KOPT-K1 (cell line): ENCODE measurements around the gene CRYZL1.
"Not testable (repeated sequence)": the region's sequence is repeated elsewhere in the genome, so short reads cannot be mapped to it uniquely, and the experiment has no call there.

ENCODE experiments used
- H3K27ac ChIP-seq: fragments of 200-600 bp; sonication (generic); 2 replicates; pipeline ENCODE4 v1.5.1; 2016; ENCODE audit warnings: antibody characterized with exemption, mild to moderate bottlenecking, low read depth, low read length; ENCODE audit not compliant: poor library complexity, severe bottlenecking
- H3K36me3 ChIP-seq: fragments of 200-600 bp; sonication (generic); 2 replicates; pipeline ENCODE4 v1.5.1; 2017; ENCODE audit warnings: antibody characterized with exemption, mild to moderate bottlenecking, low read length, moderate library complexity; ENCODE audit not compliant: insufficient read depth
- H3K9me3 ChIP-seq: fragments of 200-600 bp; sonication (generic); 2 replicates; pipeline ENCODE4 v1.5.1; 2017; ENCODE audit warnings: antibody characterized with exemption, low read length, mild to moderate bottlenecking; ENCODE audit not compliant: insufficient read depth, poor library complexity, severe bottlenecking

CRYZL1 gene

DNA sequence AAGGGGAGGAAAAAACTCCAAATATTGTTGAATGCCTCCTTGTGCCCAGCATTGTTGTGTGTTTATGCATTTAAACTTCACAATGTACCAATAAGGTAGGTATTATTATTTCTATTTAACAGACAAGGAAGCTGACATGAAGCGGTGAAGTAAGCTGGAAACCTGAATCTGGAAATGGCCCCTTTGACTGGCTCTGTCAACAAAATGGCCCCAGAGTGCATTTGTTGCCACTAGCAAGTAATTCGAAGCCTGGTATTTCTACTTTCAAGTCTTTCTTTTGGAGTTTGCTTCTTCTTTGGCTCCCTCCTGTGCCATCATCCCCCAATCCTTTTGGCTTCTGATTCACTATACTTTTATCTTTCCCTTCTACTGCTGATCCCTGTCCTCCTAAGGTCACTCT lies 23.1 kb downstream of the CRYZL1 start:
- Histone ChIP-seq H3K27ac (no peak overlapping the region), H3K9me3 (no peaks in the 10 kb centered on the region), H3K36me3 (peaks cover 52% of the 10 kb centered on the region)

DNA sequence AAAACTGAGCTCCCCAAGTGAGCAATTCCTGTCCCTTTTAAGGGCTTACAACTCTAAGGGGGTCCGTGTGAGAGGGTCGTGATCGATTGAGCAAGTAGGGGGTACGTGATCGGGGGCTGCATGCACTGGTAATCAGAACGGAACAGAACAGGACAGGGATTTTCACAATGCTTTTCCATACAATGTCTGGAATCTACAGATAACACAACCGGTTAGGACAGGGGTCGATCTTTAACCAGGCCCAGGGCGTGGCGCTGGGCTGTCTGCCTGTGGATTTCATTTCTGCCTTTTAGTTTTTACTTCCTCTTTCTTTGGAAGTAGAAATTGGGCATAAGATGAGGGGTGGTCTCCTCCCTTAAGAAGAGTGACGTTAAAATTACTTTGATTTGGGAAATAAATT lies 24.0 kb downstream of the CRYZL1 start:
- not testable (repeated sequence) for H3K27ac ChIP-seq, H3K9me3 ChIP-seq
- H3K36me3 ChIP-seq, result peaks cover 53% of the 10 kb centered on the region

DNA sequence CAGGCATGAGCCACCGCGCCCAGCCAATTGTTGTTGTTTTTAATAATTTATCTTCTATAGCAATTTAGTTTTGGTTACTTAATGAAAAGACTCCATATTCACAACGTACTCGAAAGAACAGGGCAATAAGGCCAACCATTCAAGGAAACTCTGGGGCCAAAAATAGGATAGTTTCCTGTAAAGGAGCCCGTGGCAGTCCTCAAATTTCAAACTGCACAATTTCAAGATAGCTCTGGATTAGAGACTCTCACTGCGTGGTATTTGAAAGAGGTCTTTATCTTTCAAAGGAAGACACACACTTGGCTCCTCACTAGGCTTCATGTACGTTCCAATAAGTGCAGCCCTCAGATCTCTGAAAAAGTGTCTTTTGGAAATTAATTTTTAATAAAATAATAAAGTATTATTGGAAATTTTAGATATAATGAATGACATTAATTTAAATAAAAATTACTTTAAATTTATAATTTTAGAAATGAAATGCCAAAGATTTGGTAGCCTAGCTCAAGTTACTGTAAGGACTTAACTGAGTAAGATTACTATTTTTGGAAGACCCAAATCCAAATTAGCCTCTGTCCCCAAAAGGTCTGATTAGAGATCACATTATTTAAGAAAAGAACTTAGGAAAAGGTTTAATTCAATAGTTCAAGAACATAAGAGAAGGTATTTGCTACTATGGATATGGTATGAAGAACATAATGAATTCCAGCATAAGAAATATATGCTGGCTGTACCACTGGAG lies 30.4 kb downstream of the CRYZL1 start:
- H3K27ac ChIP-seq, result no peak overlapping the region
- H3K36me3 ChIP-seq, result peaks cover 63% of the 10 kb centered on the region
- no peaks in the 10 kb centered on the region for H3K9me3 ChIP-seq

DNA sequence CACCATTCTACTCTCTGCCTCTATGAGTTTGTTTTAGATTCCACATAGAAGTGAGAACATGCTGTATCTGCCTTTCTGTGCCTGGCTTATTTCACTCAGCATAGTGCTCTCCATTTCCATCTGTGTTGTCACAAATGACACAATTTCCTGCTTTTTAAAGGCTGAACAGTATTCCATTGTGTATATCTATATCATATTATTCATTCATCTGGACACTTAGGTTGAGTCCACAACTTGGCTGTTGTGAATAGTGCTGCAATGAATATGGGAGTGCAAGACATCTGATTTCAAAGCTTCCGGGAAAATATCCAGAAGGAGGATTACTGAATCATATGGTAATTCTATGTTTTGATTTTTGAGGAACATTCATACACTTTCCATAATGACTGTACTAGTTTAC lies 33.0 kb downstream of the CRYZL1 start:
- H3K9me3 ChIP-seq, result no peaks in the 10 kb centered on the region
- peaks cover 46% of the 10 kb centered on the region for H3K36me3 ChIP-seq
- H3K27ac ChIP-seq, result no peak overlapping the region

- H3K27ac ChIP-seq, result no peak overlapping the region
- H3K9me3 ChIP-seq, result no peaks in the 10 kb centered on the region
Observed at GRCh38 chr21:33598051-33598450, 43.5 kb downstream of the CRYZL1 start.

DNA sequence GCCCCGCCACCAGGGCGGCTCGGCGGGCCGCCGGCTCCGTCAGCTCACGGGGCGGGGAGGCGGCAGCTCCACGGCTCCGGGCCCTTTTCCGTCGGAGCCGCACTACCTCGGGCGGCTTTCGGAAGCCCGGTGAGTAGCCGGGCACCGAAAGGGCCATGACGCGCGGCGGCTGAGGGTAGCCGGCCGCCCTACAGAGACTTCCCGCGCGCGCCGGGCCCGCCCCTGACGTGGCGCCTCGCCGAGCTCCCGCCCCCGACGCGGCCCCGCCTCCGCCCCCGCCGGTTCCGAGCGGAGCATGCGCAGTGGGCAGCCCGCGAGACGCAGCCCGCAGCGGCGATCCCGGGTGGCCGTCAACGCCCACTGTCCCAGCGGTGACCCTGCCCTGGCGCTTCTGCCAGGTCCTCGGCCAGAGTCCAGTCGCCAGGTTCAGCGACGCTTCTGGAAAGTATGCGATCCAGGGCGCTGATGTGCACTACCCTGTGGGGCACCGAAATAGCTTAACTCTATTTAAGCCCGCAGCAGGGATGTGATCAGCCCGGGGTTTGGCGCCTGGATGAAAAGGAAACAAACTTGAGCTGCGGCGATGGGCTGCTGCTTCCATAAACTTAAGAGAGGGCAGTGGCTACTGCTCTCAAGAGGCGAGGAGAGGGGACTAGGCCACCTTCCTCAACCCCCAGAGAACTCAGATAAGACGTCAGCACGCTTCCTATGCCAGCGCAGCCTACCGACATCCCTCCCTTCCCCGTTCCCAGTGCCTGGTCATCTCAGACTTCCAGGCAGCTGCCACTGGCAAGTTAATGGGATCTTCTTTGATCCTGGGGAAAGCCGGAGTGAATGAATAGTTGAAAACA lies 52.8 kb downstream of the CRYZL1 start, which contains the start of gene DONSON:
TSS of gene DONSON (minus strand) at position 200 of the 851 bp plus-strand sequence. CDS start at position 157, 43 bp downstream.
- no peaks in the 10 kb centered on the region for H3K9me3 ChIP-seq
- H3K36me3 ChIP-seq, result peaks cover 32% of the 10 kb centered on the region
- H3K27ac ChIP-seq, result peak within 1 kb of the TSS; percentile 82

More at GRCh38 chr21:33598051-33598450, 43.5 kb downstream of the CRYZL1 start:
- H3K36me3 ChIP-seq, result peaks cover 83% of the 10 kb centered on the region

GRCh38 chr21:33587792-33588484 lies 53.6 kb downstream of the CRYZL1 start:
- Histone ChIP-seq H3K27ac (peak overlapping the region; percentile 82), H3K36me3 (peaks cover 39% of the 10 kb centered on the region), H3K9me3 (no peaks in the 10 kb centered on the region)

- Histone ChIP-seq H3K36me3 (peaks cover 49% of the 10 kb centered on the region), H3K27ac (no peak overlapping the region), H3K9me3 (no peaks in the 10 kb centered on the region)
Observed at GRCh38 chr21:33586927-33587326, 54.6 kb downstream of the CRYZL1 start.

DNA sequence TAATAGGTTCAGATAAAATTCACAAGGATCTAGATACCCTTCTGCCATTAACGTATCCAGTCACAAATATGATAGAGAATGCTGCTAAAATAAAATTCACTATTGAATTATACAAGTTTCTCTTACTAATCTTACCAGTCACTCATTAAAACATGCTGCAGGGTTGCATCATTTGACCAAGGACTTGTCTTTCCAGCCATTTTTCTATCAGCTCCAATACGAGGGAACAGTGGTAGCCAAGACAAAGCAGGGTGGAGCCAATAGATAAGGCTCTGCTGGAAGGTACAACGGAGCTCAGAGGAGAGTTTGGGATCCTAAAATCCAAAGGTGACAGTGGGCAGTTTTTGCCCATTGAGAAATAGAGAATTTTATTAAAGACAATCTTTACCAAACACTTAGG lies 57.1 kb downstream of the CRYZL1 start:
- peaks cover 74% of the 10 kb centered on the region for H3K36me3 ChIP-seq
- no peaks in the 10 kb centered on the region for H3K9me3 ChIP-seq
- H3K27ac ChIP-seq, result no peak overlapping the region

- Histone ChIP-seq H3K27ac (no peak overlapping the region), H3K9me3 (no peaks in the 10 kb centered on the region), H3K36me3 (peaks cover 98% of the 10 kb centered on the region)
Observed at GRCh38 chr21:33578959-33579542, 62.5 kb downstream of the CRYZL1 start.

DNA sequence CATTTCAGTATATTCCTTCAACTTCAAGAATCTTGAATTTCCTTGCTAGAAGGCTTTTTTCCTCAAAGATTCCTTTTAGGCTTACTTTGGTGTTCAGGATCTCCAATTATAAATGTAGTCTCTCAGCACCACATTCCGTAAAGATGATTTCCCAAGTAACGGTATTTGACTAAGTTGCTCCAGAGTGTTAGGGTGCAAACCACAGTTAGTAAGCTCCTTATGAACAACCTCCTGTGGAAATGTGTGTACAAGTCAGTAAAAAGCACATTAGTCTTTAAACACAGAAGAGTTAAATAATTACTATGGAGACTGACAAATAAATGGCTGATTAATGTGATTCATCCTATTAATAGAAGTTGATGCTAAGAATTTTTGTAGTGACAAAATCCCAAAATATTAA lies 63.3 kb downstream of the CRYZL1 start:
- peaks cover 100% of the 10 kb centered on the region for H3K36me3 ChIP-seq
- no peaks in the 10 kb centered on the region for H3K9me3 ChIP-seq
- no peak overlapping the region for H3K27ac ChIP-seq

GRCh38 chr21:33576741-33577141 lies 64.8 kb downstream of the CRYZL1 start:
- H3K27ac ChIP-seq, H3K9me3 ChIP-seq: not testable (repeated sequence)
- H3K36me3 ChIP-seq, result peaks cover 100% of the 10 kb centered on the region

DNA sequence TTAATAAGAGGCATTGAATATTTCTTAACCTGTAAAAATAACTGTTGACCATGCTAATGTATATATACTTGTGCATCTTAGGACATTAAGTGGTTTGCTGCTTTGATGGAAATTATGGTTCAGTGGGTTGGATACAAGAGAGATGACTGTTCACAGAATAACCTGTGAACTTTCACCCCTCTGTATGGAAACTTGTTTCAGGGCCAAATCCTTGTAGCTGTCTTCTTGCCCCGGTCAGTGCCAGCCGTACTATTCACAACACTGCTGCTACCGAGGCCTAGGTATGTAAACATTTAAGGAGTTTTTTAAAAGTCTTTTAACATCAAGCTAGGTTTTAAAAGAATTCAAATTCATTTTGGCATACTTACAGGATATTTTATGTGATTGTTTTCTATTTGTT lies 69.2 kb downstream of the CRYZL1 start:
- Histone ChIP-seq H3K9me3 (no peaks in the 10 kb centered on the region), H3K36me3 (peaks cover 100% of the 10 kb centered on the region), H3K27ac (no peak overlapping the region)

DNA sequence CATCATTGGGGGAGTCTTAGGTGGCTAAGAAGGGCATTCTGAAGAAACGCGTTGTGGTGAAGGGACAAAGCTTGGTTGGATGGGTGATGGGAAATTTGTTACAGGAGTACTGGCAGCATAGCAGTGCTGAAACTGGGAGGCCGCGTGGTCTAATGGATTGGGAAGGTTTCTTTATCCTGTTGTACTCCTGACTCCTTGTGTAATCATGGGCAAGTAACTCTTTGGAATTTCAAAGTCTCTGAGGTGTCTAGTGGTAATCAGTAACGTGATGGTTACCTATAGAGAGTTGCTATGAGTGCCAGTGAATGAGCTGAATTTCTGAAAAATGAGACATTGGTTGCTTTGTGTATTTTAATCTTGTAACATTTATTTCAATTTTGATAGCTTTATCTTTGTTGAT lies 71.5 kb downstream of the CRYZL1 start:
- Histone ChIP-seq H3K27ac (no peak overlapping the region), H3K36me3 (peaks cover 100% of the 10 kb centered on the region), H3K9me3 (no peaks in the 10 kb centered on the region)

DNA sequence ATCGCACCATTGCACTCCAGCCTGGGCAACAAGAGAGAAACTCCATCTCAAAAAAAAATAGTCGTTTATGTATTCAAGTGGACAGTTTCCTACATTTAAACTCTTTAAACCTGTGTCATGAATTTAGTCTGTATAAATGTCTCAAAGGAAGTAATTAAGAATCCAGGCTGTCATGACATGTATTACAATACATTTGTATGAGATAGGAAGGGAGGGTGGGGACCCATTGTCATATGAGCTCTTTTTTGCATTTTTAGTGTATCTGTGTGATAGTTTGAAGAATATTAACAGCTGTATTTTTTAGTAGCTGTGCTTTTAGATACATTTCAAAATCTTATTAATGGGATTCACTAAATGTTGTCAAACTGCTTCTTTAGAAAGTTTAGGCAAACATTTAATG lies 73.1 kb downstream of the CRYZL1 start:
- Histone ChIP-seq H3K27ac (no peak overlapping the region), H3K36me3 (peaks cover 100% of the 10 kb centered on the region), H3K9me3 (no peaks in the 10 kb centered on the region)
